Suprapubic skin (tissue), 4 donors: Measurements from ENCODE around the gene LMNTD1.

Experiments used
- POLR2A ChIP-seq, 2 donors: fragments of 450-650 bp; IDR thresholded peaks; one replicate each; pipeline ENCODE4 v1.6.1; 2017; ENCODE audit warnings: antibody characterized with exemption in 2 of 2, mild to moderate bottlenecking in 2 of 2, moderate library complexity in 2 of 2
- POLR2AphosphoS5 ChIP-seq, 3 donors: sonication (generic); formaldehyde crosslinking; IDR thresholded peaks; one replicate each; pipeline ENCODE4 v1.6.1; 2017; ENCODE audit warnings: antibody characterized with exemption in 3 of 3
- TF ChIP-seq, protein P1 (sequence below), 2 donors: fragments of 200-600 bp in 1 of 2; fragments of 450-650 bp in 1 of 2; sonication (generic) in 1 of 2; IDR thresholded peaks; one replicate each; pipeline ENCODE4 v1.5.1; 2016 to 2019; ENCODE audit warnings: antibody characterized with exemption in 2 of 2, mild to moderate bottlenecking in 1 of 2, moderate library complexity in 1 of 2

GRCh38 chr12:25501549-25501948 lies 51.5 kb downstream of the LMNTD1 start:
- TF ChIP-seq, protein P1, sequence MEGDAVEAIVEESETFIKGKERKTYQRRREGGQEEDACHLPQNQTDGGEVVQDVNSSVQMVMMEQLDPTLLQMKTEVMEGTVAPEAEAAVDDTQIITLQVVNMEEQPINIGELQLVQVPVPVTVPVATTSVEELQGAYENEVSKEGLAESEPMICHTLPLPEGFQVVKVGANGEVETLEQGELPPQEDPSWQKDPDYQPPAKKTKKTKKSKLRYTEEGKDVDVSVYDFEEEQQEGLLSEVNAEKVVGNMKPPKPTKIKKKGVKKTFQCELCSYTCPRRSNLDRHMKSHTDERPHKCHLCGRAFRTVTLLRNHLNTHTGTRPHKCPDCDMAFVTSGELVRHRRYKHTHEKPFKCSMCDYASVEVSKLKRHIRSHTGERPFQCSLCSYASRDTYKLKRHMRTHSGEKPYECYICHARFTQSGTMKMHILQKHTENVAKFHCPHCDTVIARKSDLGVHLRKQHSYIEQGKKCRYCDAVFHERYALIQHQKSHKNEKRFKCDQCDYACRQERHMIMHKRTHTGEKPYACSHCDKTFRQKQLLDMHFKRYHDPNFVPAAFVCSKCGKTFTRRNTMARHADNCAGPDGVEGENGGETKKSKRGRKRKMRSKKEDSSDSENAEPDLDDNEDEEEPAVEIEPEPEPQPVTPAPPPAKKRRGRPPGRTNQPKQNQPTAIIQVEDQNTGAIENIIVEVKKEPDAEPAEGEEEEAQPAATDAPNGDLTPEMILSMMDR (IDR thresholded peaks at IDR 0.05), result no peak
- TF ChIP-seq POLR2AphosphoS5 (IDR thresholded peaks at IDR 0.05), result no peak
- TF ChIP-seq POLR2A (IDR thresholded peaks at IDR 0.05), result no peak
